Measurements from ENCODE around the gene KRT71. TPM values are rescaled to one million over a fixed set of nuclear protein-coding genes. Genes with fewer than 3 reads are reported as not detected.

The KRT71 gene
- total RNA-seq, 1 experiment from 2014 or later, result not detected

DNA sequence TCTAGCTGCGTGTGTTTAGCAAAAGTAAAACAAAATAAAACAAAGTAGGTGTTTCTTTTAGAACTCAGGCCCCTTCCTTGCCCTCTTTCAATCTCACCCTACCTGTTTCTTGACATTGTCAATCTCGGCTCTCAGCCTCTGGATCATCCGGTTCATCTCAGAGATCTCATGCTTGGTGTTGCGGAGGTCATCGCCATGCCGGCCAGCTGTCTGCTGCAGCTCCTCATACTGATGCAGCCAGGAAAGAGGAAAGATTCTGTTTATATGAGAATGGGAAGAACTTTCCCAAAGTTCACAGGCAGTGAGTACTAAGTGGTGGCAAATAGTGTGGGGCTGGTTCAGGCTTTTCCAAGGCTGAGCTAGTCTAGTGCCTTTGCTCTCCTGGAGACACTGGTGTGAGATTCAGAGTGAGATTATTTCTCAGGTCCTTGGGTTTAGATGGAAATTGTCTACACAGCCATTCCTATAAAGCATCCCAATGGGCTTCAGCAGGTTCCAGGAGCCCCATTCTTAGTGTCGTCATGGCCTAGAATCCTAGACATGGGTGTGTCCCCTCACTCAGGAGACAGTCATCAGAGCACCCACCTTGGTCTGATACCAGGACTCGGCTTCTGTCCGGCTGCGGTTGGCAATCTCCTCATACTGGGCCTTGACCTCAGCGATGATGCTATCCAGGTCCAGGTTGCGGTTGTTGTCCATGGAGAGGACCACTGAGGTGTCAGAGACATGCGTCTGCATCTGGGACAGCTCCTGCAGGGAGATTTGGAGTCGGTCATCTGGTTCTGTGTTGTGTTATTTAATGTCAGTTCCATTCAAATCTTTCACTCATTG, 35.7 kb downstream of the KRT71 start:
- Histone ChIP-seq H3K79me2 (ENCODE audit: low read length) (no peaks in the 10 kb centered on the region), H3K4me1 (ENCODE audit: insufficient read depth, low read length) (peaks cover 21% of the 10 kb centered on the region), H3K27me3 (ENCODE audit: low read length) (no peaks in the 10 kb centered on the region), H4K20me1 (ENCODE audit: low read length) (no peaks in the 10 kb centered on the region), H3K4me2 (ENCODE audit: low read length) (no peak overlapping the region), H3K9me3 (ENCODE audit: low read length) (no peaks in the 10 kb centered on the region), H3K36me3 (ENCODE audit: low read depth, low read length) (no peaks in the 10 kb centered on the region), H2AFZ (ENCODE audit: low read length) (no peak overlapping the region), H3K9me2 (replicated peaks; ENCODE audit: low read length) (no peaks in the 10 kb centered on the region), H3K4me3 (ENCODE audit: low read length) (no peak overlapping the region), H3K9ac (ENCODE audit: low read length) (no peak overlapping the region), H3F3A (ENCODE audit: low read length, unreplicated experiment) (no peaks in the 10 kb centered on the region), H3K27ac (ENCODE audit: low read length) (no peak overlapping the region)
- intact Hi-C loops (cut with micrococcal nuclease), result no loop called here
- BruUV-seq (replicated peaks), result no TSS peak
- no peak for TF ChIP-seq EZH2 (IDR thresholded peaks at IDR 0.05; ENCODE audit: low read length, unreplicated experiment)
- TF ChIP-seq, protein P1, sequence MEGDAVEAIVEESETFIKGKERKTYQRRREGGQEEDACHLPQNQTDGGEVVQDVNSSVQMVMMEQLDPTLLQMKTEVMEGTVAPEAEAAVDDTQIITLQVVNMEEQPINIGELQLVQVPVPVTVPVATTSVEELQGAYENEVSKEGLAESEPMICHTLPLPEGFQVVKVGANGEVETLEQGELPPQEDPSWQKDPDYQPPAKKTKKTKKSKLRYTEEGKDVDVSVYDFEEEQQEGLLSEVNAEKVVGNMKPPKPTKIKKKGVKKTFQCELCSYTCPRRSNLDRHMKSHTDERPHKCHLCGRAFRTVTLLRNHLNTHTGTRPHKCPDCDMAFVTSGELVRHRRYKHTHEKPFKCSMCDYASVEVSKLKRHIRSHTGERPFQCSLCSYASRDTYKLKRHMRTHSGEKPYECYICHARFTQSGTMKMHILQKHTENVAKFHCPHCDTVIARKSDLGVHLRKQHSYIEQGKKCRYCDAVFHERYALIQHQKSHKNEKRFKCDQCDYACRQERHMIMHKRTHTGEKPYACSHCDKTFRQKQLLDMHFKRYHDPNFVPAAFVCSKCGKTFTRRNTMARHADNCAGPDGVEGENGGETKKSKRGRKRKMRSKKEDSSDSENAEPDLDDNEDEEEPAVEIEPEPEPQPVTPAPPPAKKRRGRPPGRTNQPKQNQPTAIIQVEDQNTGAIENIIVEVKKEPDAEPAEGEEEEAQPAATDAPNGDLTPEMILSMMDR (conservative IDR thresholded peaks at IDR 0.05; ENCODE audit: low read depth, low read length), result no peak
- TF ChIP-seq EZH2phosphoT487 (IDR thresholded peaks at IDR 0.05; ENCODE audit: borderline replicate concordance, low read length), result no peak
- DNase-seq, result no peak
- ChIA-PET CTCF (no interaction called here), POLR2A (ENCODE audit: unreplicated experiment) (no interaction called here)
- no peak for ATAC-seq

DNA sequence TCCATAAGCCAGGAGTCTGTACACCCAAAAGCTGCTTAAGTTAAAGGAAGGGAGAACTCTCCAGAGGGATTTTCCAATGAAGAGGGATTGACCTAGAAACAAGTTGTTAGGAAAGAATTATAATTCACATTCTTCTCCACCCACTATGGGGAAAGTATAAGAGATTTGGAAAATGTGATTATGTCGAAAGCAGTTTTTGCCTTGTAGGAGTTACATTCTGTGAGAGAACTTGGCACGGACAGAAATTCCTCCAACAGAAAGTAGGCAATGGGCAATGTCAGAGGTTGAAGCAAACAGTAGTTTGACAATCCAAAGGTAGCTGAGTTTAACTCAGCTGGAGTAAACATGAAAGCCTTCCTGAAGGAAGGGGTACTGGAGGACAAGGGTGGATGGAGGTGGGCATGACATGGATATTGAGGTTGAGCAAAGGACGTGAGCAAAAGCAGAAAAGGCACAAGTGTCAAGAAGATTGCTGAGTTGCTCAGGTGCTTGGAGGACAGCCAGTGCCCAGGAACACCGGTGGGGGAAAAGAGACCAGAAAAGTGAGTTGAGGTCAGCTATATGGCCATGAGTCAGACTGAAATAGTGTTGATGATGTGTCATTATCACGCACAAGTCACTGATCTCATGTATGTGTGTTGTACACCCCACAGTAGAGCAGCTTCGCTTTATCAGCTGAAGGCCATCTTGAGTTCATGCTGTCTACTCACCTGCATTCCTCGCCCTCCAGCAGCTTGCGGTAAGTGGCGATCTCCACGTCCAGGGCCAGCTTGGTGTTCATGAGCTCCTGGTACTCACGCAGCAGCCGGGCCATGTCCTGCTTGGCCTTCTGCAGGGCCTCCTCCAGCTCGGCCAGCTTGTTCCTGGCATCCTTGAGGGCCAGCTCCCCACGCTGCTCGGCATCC, 36.8 kb downstream of the KRT71 start:
- Histone ChIP-seq H3K4me2 (ENCODE audit: low read length) (no peak overlapping the region), H3K27ac (ENCODE audit: low read length) (peak overlapping the region; percentile 26; the same call in 1 of the 2 replicates), H3K9me2 (replicated peaks; ENCODE audit: low read length) (no peaks in the 10 kb centered on the region), H3K36me3 (ENCODE audit: low read depth, low read length) (no peaks in the 10 kb centered on the region), H3K27me3 (ENCODE audit: low read length) (no peaks in the 10 kb centered on the region), H3K9ac (ENCODE audit: low read length) (no peak overlapping the region), H3K4me1 (ENCODE audit: insufficient read depth, low read length) (peaks cover 16% of the 10 kb centered on the region), H3K9me3 (ENCODE audit: low read length) (no peaks in the 10 kb centered on the region), H2AFZ (ENCODE audit: low read length) (no peak overlapping the region), H4K20me1 (ENCODE audit: low read length) (no peaks in the 10 kb centered on the region), H3F3A (ENCODE audit: low read length, unreplicated experiment) (no peaks in the 10 kb centered on the region), H3K4me3 (ENCODE audit: low read length) (no peak overlapping the region), H3K79me2 (ENCODE audit: low read length) (no peaks in the 10 kb centered on the region)
- peak; percentile 69 for DNase-seq
- intact Hi-C loops (cut with micrococcal nuclease), result no loop called here
- ATAC-seq, result no peak
- CTCF ChIA-PET, result no interaction called here
- POLR2A ChIA-PET (ENCODE audit: unreplicated experiment), result no interaction called here
- BruUV-seq (replicated peaks), result no TSS peak
- no peak for TF ChIP-seq EZH2phosphoT487 (IDR thresholded peaks at IDR 0.05; ENCODE audit: borderline replicate concordance, low read length)
- TF ChIP-seq, protein P1 (conservative IDR thresholded peaks at IDR 0.05; ENCODE audit: low read depth, low read length), result no peak
- TF ChIP-seq EZH2 (IDR thresholded peaks at IDR 0.05; ENCODE audit: low read length, unreplicated experiment), result no peak
